UCSD-AML1 (cell line): ENCODE data around the gene C1orf159.

Source experiments
- DNase-seq: peaks from one replicate; lab custom pipeline; 2025; ENCODE audit not compliant: unreplicated experiment; lab: John Stamatoyannopoulos, UW

C1orf159 gene

GRCh38 chr1:1132956-1133750 is 17.3 kb upstream of the C1orf159 start:
- DNase-seq: no peak

GRCh38 chr1:1132042-1132950 is 16.4 kb upstream of the C1orf159 start:
- no peak for DNase-seq

GRCh38 chr1:1130206-1131120 is 14.6 kb upstream of the C1orf159 start:
- DNase-seq: no peak

GRCh38 chr1:1129381-1129821 is 13.5 kb upstream of the C1orf159 start:
- no peak for DNase-seq

- DNase-seq: no peak
Measured at GRCh38 chr1:1128454-1129139, 12.7 kb upstream of the C1orf159 start.

- DNase-seq: no peak
Measured at GRCh38 chr1:1127551-1128451, 11.9 kb upstream of the C1orf159 start.

GRCh38 chr1:1125945-1126344 is 10.1 kb upstream of the C1orf159 start:
- DNase-seq: no peak

- DNase-seq: no peak
Measured at GRCh38 chr1:1124786-1125642, 9.1 kb upstream of the C1orf159 start.

GRCh38 chr1:1124508-1124785 is 8.6 kb upstream of the C1orf159 start:
- DNase-seq: no peak

GRCh38 chr1:1123581-1124507 is 8.0 kb upstream of the C1orf159 start:
- DNase-seq: no peak

GRCh38 chr1:1122981-1123480 is 7.1 kb upstream of the C1orf159 start:
- DNase-seq: no peak

- DNase-seq: peak; percentile 83
Measured at GRCh38 chr1:1122078-1122811, 6.4 kb upstream of the C1orf159 start.

GRCh38 chr1:1121611-1122077 is 5.8 kb upstream of the C1orf159 start:
- no peak for DNase-seq

- DNase-seq: no peak
Measured at GRCh38 chr1:1120866-1121591, 5.1 kb upstream of the C1orf159 start.

- no peak for DNase-seq
Measured at GRCh38 chr1:1120096-1120495, 4.2 kb upstream of the C1orf159 start.
